Measurements from ENCODE around the gene AP2A2. TPM values are rescaled to one million over a fixed set of nuclear protein-coding genes. Genes with fewer than 3 reads are reported as not detected.

The AP2A2 gene
- total RNA-seq, 4 donors from 2014 or later: 45.4 to 107 (median 76.8) TPM

GRCh38 chr11:889257-889656, 36.4 kb upstream of the AP2A2 start:
- 90% methylated on average over 13 of the region's 13 CpGs for WGBS
- Histone ChIP-seq H3K4me1 (no peaks in the 10 kb centered on the region), H3K4me3 (no peak overlapping the region), H3K27ac (no peak overlapping the region), H3K27me3 (no peaks in the 10 kb centered on the region), H3K36me3 (peaks cover 30% of the 10 kb centered on the region), H3K9me3 (no peaks in the 10 kb centered on the region)
- TF ChIP-seq POLR2AphosphoS5 (IDR thresholded peaks at IDR 0.05) (no peak), EP300 (IDR thresholded peaks at IDR 0.05) (no peak), POLR2A (IDR thresholded peaks at IDR 0.05) (no peak)
- TF ChIP-seq, protein P1, sequence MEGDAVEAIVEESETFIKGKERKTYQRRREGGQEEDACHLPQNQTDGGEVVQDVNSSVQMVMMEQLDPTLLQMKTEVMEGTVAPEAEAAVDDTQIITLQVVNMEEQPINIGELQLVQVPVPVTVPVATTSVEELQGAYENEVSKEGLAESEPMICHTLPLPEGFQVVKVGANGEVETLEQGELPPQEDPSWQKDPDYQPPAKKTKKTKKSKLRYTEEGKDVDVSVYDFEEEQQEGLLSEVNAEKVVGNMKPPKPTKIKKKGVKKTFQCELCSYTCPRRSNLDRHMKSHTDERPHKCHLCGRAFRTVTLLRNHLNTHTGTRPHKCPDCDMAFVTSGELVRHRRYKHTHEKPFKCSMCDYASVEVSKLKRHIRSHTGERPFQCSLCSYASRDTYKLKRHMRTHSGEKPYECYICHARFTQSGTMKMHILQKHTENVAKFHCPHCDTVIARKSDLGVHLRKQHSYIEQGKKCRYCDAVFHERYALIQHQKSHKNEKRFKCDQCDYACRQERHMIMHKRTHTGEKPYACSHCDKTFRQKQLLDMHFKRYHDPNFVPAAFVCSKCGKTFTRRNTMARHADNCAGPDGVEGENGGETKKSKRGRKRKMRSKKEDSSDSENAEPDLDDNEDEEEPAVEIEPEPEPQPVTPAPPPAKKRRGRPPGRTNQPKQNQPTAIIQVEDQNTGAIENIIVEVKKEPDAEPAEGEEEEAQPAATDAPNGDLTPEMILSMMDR (IDR thresholded peaks at IDR 0.05): no peak
- no peak for DNase-seq (ENCODE audit: low spot score in 2 of 2)

GRCh38 chr11:889687-890475, 35.8 kb upstream of the AP2A2 start:
- Histone ChIP-seq H3K4me3 (no peak overlapping the region), H3K36me3 (peaks cover 32% of the 10 kb centered on the region), H3K9me3 (no peaks in the 10 kb centered on the region), H3K27me3 (no peaks in the 10 kb centered on the region), H3K27ac (no peak overlapping the region), H3K4me1 (no peaks in the 10 kb centered on the region)
- WGBS: 90% methylated on average over 26 of the region's 32 CpGs
- no peak for TF ChIP-seq POLR2AphosphoS5 (IDR thresholded peaks at IDR 0.05)
- TF ChIP-seq, protein P1 (IDR thresholded peaks at IDR 0.05): no peak
- no peak for TF ChIP-seq EP300 (IDR thresholded peaks at IDR 0.05)
- TF ChIP-seq POLR2A (IDR thresholded peaks at IDR 0.05): no peak
- DNase-seq (ENCODE audit: low spot score in 2 of 2): no peak

DNA sequence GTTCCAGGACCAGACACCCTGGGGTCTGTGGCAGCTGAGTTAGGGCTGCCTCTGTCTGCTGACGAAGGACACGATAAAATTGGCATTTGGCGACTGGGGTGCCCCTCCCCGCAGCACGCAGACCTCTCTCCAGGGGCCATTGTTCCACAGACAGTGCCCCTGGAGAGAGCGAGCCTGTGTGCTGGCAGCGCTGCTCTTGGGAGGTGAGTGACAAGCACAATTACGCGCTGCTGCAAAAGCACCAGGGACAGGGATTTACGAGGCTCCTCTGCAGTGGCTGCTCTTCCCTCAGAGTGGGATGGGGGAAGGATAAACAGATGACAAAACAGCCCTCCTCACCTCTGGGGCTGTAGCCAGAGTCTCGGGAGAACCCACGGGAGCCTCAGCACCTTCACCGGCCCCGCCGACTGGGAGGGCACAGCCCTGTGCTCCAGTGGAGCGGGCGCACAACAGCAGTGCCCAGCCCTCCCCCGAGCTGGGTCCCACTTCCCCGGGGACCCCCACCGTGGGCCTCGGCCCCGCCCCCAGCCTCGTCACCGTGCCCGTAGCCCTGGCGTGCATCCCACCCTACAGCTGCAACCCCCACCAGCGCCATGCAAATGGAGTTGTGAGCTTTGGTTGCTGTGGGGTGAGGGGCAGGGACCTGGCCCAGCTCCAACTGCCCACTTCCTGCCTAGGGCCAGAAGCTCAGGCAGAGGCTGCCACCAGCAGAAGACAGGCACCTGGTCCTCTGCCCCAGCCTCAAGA, 34.7 kb upstream of the AP2A2 start:
- TF ChIP-seq EP300 (IDR thresholded peaks at IDR 0.05) (no peak), POLR2A (IDR thresholded peaks at IDR 0.05) (no peak), POLR2AphosphoS5 (IDR thresholded peaks at IDR 0.05) (no peak)
- TF ChIP-seq, protein P1 (IDR thresholded peaks at IDR 0.05): no peak
- Histone ChIP-seq H3K4me1 (no peaks in the 10 kb centered on the region), H3K36me3 (peaks cover 33% of the 10 kb centered on the region), H3K27ac (no peak overlapping the region), H3K4me3 (no peak overlapping the region), H3K9me3 (no peaks in the 10 kb centered on the region), H3K27me3 (no peaks in the 10 kb centered on the region)
- DNase-seq (ENCODE audit: low spot score in 2 of 2): no peak
- 76% methylated on average over 14 of the region's 27 CpGs for WGBS

- H3K4me3 ChIP-seq: no peak overlapping the region
- H3K27ac ChIP-seq: no peak overlapping the region
- TF ChIP-seq POLR2AphosphoS5 (IDR thresholded peaks at IDR 0.05) (no peak), EP300 (IDR thresholded peaks at IDR 0.05) (no peak), POLR2A (IDR thresholded peaks at IDR 0.05) (no peak)
- TF ChIP-seq, protein P1 (IDR thresholded peaks at IDR 0.05): no peak
- H3K36me3 ChIP-seq: peaks cover 20% of the 10 kb centered on the region
- no peaks in the 10 kb centered on the region for H3K27me3 ChIP-seq
- no CpG with 5 or more reads among the region's 13 CpGs for WGBS
- H3K4me1 ChIP-seq: no peaks in the 10 kb centered on the region
- DNase-seq (ENCODE audit: low spot score in 2 of 2): no peak
- H3K9me3 ChIP-seq: no peaks in the 10 kb centered on the region
Observed at GRCh38 chr11:893008-893654, 32.5 kb upstream of the AP2A2 start.
